HG02884 (cell line): ENCODE data around the gene NDST3.

Experiments used
- ATAC-seq: cut with Tn5 transposase; IDR thresholded peaks from one replicate; pipeline ENCODE4 v1.9.1; 2021; ENCODE audit warnings: mild to moderate bottlenecking, moderate library complexity; ENCODE audit not compliant: unreplicated experiment

NDST3 gene

DNA sequence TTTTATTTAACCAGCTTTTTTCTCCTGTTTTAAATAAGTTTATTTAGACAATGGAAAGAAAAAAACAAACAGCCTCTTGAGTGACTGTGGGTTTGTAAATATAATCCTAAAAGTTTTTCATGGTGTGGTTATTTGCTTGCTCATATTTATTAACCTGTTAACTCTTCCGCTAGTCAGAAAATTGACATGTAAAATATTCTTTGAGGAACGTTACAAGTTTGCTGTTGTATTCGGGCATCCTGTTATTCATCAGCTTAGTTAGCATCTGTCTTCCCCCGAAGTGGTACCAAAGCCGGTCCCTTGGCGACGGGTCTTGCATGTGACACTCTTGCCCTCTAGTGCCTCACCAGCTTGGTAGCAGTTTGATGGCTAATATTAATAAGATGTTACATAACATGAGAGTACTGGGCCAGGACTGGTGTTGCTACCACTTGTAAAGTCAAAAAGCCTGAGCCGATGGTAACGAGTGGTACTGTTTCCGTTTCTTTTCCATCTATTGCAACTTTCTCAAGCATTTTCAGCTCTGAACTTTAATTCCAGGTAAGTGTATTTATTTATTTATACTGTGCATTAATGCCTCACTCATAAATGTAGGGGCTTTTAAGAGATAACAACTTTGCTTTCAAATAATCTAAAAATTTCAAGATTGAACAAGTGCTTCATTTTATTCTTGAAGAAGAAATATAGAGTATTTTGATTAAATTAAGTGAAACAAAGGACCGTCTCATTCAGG, at the start of gene NDST3:
Gene NDST3, plus strand, starts transcription at position 434 of the 733 bp plus-strand sequence. CDS start 19,425 bp downstream, outside the sequence.
- no peak for ATAC-seq

DNA sequence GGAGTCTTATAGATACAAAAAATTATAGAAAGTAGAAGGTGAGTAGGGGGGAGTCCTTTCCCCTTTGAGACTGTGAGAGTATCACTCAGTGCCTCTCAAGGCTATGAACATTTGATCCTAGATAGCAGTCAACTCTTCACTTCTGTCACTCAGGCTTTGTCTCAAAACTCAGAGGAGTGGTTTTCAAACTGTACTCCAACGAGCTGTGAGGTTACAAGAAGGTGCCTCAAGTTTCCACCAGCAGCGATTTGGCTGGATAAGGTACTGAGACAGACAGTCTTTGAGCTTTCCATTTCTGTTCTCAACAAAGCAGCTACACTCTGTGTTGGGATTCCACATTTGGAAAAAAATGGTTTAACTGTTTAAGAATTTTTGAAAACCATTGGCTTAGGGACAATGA, 48.0 kb upstream of the NDST3 start:
- no peak for ATAC-seq

DNA sequence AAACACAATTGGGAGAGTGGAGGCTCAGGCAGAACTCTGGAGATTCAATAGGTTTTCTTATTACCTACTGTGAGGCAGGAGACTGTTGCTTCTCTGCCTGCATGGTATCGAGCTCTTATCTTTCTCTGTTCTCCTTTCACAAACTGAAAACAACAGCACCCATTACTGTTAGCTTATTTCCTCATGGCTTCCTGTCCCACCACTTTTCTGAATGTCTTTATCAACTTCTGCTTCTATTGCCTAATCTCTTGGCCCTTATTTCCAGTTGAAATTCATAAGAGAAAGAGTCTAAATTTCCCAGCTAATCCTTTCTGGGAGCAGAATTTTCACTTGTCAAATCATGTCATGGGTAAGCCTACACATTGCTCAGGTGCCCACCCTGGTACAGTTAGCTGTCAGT, 46.8 kb upstream of the NDST3 start:
- ATAC-seq: no peak

DNA sequence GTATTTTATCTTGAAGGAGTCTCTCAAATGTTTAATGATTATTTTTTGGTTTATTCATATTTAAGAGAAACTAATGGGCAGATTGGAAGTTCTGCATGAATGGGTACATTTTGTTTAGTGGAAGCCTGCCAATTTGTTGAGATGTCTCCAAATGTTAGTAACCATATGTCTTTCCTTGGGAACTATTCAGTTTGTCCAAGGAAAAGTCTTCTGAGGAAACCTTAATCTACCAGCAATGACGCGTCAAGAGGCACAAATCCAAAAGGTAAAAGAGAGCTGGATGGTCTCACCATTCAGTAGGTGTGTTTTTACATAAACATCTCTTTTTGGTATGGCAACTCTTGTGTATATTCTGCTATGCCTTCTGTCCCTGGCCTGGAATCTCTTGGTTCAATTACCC, 37.4 kb upstream of the NDST3 start:
- ATAC-seq: no peak

DNA sequence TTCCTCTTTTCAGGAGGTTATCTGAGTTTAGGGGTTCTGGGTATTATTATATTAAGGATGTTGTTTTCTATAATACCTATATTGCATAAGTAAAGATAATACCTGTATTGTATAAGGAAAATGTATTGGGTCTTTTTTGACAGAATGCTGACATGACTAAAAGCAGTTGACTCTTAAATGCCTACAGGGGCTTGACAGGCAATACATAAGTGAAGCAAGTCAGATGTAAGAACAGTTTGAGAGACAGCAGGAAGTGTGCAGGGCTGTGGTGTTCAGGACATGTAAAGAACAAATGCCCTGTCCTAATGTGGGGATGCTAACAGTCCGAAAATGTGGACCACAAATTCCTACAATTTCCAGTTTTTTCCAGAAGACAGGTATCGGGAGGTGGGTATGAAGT, 30.2 kb upstream of the NDST3 start:
- no peak for ATAC-seq

DNA sequence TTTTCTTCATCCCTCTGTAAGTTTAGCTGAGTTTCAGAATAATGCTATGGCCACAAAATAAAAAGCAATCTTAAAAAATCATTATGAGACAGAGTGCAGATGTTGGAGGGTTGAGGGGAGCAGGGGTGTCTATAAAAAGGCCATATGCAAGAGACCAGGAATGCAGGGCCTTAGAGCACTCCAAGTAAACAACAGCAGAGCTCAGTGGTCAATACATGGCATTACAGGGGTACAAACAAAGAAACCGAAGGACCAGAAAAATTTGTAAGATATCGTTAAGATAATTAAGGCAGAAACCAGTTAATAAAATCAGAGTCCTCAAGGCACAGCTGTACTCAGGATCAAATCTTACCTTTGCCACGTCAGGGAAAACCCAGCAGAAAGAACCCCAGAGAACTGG, 28.4 kb upstream of the NDST3 start:
- no peak for ATAC-seq

DNA sequence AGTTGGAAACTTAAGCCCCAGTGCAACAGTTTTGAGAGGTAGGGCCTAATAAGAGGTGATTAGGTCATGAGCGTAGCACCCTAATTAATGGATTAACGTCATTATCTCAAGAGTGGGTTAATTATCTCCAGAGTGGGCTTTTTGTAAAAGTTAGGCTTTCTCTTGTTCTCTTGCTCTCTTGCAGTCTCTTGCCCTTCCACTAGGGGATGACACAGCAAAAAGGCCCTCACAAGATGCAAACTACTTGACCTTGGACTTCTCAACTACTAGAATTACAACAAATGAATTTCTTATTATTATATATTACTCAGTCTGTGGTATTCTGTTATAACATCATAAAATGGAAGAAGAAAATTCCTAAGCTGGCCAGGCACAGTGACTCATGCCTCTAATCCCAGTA, 22.1 kb upstream of the NDST3 start:
- no peak for ATAC-seq

DNA sequence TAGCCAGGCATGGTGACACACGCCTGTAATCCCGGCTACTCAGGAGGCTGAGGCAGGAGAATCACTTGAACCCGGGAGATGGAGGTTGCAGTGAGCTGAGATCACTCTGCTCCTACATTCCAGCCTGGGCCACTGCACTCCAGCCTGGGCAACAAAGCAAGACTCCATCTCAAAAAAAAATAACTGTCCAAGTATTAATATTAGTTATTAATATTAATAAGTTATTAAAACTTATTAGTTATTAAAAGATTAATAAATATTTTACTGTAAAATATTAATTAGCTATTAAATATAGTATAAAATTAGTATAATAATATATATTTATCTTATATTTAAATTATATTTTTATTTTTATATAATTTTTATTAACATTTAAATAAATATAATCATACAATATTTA, 19.5 kb upstream of the NDST3 start:
- ATAC-seq: no peak

DNA sequence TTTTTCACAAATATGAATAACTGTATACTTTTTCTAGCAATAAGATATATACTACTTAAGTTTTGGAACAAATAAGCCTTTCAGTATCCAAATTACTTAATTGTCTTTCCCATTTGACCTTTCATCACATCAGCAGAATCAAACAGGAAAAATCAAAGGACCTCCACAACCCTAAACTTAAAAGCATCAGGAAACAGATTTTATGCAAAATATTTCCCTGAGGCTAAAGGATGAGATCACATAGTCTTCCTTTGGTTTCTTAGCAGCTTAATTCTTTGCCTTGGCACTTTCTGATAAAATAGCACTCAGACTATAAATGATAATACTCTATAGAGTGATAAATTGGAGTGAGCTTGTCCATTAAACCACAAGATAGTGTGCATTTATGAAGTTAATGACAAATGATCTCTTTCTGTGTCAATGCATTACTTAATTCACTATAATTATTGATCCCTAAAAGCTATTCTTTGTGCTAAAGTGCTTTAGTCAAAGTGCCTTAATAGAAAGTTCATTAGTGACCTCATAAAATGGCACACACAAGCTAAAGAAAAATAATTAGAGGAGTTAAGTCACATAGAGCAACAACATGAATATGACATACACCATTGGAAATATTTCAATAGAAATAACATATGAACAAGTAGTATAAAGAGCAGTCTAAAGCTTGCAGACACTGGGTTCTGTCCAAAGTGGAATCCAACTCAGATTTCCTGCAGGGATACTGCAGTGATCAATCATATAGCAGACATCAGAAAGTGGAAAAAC, 15.7 kb upstream of the NDST3 start:
- ATAC-seq: no peak

DNA sequence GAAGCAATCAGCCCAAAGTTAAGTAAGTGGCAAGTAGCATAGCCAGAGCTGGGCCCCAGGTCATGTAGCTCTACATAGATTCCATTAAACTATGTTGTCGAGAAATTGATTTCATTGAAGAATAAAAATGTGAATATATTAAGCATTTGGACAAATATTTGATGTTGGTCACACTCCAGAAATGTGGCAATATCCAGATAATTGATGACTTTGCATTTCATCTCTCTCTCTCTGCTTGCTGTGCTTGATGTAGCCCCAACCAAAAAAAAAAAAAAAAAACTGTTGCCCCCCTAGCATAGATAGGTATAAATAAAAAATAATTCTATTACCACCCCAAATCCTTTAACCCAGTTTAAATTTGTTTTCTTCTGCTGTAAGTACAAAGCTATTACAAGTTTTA, 7.5 kb upstream of the NDST3 start:
- ATAC-seq: no peak

DNA sequence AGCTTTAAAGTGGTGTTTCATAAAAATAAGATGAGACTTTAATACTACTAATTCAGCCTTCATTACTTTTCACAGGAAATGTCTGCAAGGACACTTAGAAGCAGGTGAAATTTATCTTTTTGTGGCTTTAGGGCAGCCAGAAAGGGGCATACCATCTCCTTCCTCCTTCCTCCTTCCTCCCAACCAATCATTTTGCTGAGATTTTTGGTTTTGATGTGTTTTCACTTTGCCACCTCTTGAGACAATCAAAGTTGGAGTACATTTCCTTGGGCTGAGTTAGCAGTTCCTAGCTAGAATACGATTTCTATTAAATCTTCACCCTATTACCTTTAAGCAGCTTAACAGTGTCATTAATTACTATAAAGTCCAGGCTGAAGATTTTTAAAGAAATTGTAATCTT, 5.1 kb upstream of the NDST3 start:
- ATAC-seq: no peak

DNA sequence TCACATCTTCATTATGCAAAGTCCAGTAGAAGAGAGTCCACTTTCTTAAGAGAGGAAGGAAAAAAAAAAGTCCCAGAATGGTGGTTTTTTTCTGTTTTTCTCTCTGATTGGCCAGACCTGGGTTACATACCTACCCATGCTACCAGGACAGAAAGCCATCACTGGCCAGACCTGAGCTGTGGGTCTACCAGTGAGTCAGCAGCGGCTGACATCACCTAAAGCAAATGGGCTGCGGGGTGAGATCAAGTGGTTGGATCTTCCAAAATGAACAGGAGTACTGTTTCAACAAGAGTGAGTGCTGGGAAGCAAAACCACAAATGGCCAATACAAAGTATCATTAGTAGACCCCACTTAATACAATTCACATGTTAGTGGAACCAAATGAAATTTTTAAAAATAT, 1.6 kb upstream of the NDST3 start:
- ATAC-seq: no peak

DNA sequence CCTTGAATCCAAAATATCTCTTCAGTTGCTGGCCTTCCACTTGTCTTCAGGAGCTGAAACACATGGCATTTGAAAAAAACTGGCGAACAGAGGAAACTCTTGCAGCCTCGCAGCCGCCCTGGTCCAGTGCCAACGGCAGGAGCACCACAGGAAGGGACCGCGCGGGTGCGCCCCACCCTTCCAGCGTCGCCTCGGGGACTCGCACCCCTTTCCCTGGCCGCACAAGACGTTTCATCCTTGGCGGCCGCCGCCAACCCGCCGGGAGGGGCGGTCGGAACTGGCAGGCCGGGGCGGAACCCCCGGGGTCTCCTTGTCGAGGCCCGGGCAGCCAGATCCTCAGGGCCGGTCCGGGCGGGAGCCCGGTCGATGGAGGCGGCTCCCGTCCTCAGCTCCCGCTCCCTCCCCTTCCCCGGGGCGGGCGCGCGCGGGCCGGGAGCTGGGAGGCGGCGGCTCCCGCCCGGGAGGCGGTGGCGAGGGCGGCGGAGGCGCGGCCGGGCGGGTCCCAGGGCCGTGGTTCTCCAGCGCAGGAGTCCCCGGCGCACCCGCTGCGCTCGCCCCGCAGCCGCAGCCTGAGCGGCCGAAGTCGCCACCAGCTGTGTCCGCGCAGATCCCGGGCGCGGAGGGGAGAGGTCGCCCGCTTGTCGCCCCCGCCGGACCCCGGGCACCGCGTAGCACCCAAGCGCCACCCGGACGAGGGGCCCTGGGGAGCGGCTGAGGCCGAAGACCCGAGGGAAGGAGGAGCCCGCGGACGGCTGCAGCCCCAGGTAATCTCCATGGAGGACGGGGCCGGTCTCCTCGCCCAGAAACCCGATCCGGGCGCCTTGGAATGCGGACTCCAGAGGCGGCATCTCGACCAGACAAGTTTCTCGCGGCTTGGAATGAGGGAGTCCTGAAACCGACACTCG, 886 bp upstream of the NDST3 start:
- ATAC-seq: no peak

DNA sequence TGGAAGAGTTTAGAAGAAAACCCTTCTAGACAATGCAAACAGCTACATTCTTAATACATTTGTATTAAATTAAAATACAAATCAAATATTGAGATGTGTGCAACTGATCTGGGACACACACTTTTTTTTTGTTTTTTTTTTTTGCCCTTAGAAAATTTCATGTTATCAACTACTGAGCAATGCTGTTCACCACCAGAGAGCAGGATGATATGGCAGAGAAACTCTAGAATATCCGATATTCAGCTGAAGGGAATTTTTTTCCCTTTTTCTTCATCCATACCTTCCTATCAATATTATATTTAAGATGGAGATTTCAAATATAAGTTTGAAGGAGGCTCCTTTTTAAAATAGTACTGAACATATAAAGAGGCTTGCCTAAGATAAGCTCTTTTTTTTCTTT, 1.0 kb downstream of the NDST3 start:
- no peak for ATAC-seq

DNA sequence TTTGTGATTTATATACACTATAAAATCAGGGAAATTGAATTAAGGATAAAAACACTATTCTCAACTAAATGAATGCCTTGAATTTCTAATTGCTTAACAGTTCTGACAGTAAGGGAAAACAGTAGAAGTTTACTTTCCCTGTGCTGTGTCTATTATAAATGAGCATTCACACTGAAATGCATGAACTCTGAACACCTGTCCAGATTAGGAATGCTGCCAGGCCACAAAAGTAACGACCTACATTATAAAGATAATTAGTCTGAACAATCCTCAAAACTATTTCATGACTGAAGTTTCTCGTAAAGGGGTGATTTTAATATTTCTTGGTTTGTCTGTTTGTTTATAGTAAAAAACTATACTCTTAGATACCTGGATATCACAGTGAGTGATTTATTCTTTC, 2.0 kb downstream of the NDST3 start:
- no peak for ATAC-seq

DNA sequence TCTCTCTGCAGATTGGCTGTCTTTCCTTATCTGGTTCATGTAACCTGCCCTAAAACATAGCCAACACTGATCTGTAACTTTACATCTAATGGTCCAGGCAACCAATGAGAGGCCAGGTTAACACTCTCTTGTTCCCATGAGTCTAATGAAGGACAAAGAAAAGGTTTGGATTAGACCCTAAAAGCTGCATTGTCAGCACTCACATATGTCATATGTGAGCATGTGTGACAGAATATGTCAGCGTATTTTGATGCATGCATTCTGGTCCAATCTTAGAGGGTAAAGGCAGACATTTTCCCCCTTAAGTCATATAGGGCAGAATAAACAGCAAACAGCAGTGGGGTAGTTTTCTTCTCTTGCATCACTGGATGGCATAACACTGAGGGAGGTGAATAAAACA, 3.7 kb downstream of the NDST3 start:
- ATAC-seq: no peak

DNA sequence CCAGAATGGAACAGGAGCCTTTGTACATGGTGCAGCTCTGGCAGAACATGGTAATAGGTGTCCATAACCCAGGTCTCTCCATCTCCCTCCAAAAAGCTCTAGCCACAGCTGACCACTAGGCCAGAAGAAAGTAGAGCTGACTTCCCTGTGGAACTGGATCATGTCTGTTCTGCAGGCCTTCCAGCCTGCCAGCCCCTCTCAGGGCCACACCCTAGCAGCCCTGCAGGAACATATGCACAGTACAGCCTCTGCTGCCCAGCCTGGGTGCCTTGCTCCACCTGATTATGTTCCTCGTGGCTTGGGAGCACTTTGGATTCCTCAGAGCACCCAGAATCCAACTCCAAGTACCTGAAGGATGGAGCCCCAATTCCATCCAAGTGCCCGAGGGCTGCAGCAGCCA, 12.0 kb downstream of the NDST3 start:
- ATAC-seq: no peak

DNA sequence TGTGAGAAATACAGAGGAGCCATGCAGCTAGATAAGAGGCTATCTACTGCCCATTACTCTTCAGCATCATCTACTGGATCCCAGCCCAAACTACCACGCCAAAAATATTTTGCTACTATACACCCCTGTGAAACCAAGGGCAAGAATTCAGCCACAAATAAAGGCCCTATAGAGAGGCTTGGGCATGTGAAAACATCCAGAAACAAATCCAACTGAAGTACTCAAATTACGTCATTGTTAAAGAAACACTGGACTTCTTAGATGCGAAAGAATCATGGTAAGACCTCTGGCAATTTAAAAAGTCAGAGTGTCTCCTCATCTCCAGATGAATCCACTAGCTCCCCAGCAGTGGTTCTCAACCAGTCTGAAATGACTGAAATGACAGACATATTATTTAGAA, 12.8 kb downstream of the NDST3 start:
- ATAC-seq: no peak

DNA sequence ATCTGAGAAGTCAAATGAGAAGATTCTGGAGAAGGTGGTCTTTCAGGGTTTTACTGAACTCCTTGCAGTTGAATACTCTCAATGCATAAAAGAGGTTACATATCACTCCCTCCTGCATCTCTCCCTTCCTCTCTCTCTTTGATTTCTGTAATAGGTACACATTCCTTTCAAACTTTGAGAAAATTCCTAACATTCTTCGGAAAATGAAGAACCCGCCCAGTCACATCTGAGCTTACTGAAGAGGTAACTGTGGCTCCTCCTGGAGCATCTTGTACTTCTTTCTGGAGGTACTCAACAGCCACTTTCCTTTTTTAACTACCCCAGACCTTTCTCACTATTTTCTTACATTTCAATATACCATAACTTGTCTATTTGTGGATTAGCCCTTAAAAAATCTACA, 24.7 kb downstream of the NDST3 start:
- ATAC-seq: no peak

DNA sequence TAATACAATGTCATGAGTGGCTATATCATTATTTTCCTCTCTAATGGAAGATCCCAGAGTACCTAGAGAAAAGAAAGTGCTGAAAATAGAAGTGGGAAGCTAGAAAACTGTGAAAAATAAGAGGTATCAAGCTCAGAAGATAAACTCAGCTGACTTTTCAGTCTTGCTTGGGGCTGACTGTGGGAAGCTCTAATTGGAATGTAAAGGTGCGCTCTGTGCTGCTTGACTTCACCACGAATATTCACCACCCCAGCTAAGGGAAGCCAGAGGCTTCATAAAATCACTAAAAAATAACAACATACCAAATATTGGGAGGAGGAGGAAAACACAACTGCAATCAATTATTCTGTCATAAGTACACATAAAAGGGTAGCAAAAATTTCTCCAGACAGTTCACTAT, 25.1 kb downstream of the NDST3 start:
- ATAC-seq: no peak

DNA sequence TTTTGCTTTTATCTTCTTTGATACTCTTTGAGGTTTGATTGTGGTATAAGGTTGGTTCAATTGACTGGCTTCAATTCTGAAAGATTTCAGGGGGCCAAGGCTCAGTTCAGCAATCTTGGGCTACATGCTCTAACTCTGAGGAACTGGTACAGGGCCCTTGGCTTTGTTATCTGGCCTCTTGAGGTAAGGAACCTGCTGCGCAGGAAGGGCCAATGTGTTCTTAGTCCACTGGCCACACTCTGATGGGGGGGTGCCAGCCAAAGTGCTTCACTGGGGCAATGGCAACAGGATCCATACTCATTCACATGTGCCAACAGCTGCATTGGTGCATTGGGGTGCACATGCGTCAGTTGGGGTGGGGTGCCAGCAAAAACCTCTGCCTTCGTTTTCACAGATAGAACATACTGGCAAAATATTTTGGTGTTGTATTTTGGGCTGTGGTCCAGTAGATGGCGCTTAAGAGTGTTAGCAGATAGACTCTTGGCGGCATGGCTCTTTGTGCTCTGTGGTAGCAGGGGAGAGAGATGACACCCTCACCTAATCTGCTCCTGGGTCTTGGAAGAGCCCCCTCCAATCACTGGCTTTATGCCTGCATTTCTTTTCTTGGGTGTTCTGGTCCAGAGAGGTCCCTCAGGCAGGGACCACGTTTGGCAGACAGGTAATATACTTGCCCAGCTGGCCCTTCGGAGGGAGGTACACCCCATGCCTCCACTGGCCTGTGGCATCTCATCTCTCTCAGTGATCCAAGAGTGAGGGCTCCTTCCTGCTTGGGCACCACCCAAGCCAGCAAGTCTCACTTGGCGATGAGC, 42.9 kb downstream of the NDST3 start:
- no peak for ATAC-seq
